Measurements from ENCODE around the gene RHBDF1.

RHBDF1 gene

DNA sequence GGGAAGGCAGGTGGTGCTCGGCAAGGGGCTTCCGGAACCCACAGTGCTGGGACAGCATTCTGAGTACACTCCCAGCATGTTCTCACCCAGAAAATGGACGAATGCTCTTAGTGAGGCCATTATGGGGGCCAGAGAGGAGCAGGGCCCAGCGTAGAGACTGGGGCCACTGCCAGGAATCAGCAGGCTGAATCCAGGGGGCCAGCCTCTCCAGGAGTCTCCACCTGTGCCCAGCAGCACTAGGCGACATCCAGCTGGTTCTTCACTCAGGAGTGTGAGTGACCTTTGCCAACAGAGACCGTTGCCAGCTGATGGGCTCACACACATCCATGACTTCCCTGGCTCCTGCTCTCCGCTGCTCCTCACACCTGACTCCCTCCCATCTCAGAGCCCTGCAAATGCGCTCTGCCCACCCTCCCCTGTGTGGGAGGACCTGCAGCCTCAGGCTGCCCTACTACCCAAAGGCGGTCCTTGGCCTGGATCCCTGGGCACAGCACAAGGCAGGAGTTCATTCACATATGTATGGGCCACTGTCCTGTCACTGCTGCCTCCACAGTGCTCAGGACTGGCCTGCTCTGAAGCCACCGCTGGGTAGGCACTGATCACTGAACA is 5.1 kb downstream of the RHBDF1 start:
- TF ChIP-seq TCF12 (IDR thresholded peaks at IDR 0.05; ENCODE audit: low read depth) (peak; percentile 73), TAF1 (IDR thresholded peaks at IDR 0.05; ENCODE audit: low read depth) (no peak), CREB1 (IDR thresholded peaks at IDR 0.05; ENCODE audit: low read depth) (no peak), NFIC (IDR thresholded peaks at IDR 0.05) (peak; percentile 52)

- TF ChIP-seq TCF12 (IDR thresholded peaks at IDR 0.05; ENCODE audit: low read depth) (no peak), EGR1 (IDR thresholded peaks at IDR 0.05) (no peak), TAF1 (IDR thresholded peaks at IDR 0.05; ENCODE audit: low read depth) (no peak), CREB1 (IDR thresholded peaks at IDR 0.05; ENCODE audit: low read depth) (no peak), TEAD4 (IDR thresholded peaks at IDR 0.05) (no peak), CEBPB (IDR thresholded peaks at IDR 0.05) (no peak), EP300 (IDR thresholded peaks at IDR 0.05; ENCODE audit: borderline replicate concordance) (no peak), YY1 (IDR thresholded peaks at IDR 0.05; ENCODE audit: low read depth) (no peak), NFIC (IDR thresholded peaks at IDR 0.05) (no peak)
- TF ChIP-seq, protein P1, sequence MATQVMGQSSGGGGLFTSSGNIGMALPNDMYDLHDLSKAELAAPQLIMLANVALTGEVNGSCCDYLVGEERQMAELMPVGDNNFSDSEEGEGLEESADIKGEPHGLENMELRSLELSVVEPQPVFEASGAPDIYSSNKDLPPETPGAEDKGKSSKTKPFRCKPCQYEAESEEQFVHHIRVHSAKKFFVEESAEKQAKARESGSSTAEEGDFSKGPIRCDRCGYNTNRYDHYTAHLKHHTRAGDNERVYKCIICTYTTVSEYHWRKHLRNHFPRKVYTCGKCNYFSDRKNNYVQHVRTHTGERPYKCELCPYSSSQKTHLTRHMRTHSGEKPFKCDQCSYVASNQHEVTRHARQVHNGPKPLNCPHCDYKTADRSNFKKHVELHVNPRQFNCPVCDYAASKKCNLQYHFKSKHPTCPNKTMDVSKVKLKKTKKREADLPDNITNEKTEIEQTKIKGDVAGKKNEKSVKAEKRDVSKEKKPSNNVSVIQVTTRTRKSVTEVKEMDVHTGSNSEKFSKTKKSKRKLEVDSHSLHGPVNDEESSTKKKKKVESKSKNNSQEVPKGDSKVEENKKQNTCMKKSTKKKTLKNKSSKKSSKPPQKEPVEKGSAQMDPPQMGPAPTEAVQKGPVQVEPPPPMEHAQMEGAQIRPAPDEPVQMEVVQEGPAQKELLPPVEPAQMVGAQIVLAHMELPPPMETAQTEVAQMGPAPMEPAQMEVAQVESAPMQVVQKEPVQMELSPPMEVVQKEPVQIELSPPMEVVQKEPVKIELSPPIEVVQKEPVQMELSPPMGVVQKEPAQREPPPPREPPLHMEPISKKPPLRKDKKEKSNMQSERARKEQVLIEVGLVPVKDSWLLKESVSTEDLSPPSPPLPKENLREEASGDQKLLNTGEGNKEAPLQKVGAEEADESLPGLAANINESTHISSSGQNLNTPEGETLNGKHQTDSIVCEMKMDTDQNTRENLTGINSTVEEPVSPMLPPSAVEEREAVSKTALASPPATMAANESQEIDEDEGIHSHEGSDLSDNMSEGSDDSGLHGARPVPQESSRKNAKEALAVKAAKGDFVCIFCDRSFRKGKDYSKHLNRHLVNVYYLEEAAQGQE (IDR thresholded peaks at IDR 0.05; ENCODE audit: low read depth): no peak
Observed at GRCh38 chr16:66309-67182, 5.9 kb downstream of the RHBDF1 start.

- TF ChIP-seq CEBPB (IDR thresholded peaks at IDR 0.05) (no peak), RAD21 (IDR thresholded peaks at IDR 0.05; ENCODE audit: low read depth) (peak; percentile 98), EP300 (IDR thresholded peaks at IDR 0.05; ENCODE audit: borderline replicate concordance) (no peak), CREB1 (IDR thresholded peaks at IDR 0.05; ENCODE audit: low read depth) (no peak), TAF1 (IDR thresholded peaks at IDR 0.05; ENCODE audit: low read depth) (no peak), MAX (IDR thresholded peaks at IDR 0.05) (peak; percentile 26; the same call in 1 of the 2 replicates), FOXM1 (IDR thresholded peaks at IDR 0.05; ENCODE audit: borderline replicate concordance, low read depth) (no peak), NFIC (IDR thresholded peaks at IDR 0.05) (no peak), EGR1 (IDR thresholded peaks at IDR 0.05) (no peak), TCF12 (IDR thresholded peaks at IDR 0.05; ENCODE audit: low read depth) (no peak), YY1 (IDR thresholded peaks at IDR 0.05; ENCODE audit: low read depth) (no peak)
- TF ChIP-seq, protein P1 (IDR thresholded peaks at IDR 0.05; ENCODE audit: low read depth): no peak
Observed at GRCh38 chr16:65745-66144, 6.7 kb downstream of the RHBDF1 start.

DNA sequence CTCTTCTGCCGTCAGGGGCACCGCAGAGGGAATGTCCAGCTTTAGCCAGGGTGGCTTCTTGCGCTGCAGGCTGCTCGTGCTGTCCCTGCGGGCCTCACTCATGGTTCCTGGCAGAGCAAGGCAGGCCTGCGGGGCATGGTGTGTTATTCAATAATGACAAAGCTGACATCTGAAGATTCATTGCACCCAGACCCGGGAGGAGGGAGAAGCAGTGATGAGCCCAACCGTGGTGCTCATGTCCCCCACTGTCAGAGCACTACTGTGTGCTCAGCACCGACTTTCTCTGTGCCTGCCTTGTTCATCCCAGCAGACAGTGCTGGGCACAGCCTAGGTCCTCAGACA is 7.5 kb downstream of the RHBDF1 start:
- TF ChIP-seq FOXM1 (IDR thresholded peaks at IDR 0.05; ENCODE audit: borderline replicate concordance, low read depth) (no peak), TAF1 (IDR thresholded peaks at IDR 0.05; ENCODE audit: low read depth) (no peak), EGR1 (IDR thresholded peaks at IDR 0.05) (no peak), TEAD4 (IDR thresholded peaks at IDR 0.05) (no peak), CEBPB (IDR thresholded peaks at IDR 0.05) (no peak), NFIC (IDR thresholded peaks at IDR 0.05) (no peak), TCF12 (IDR thresholded peaks at IDR 0.05; ENCODE audit: low read depth) (no peak), EP300 (IDR thresholded peaks at IDR 0.05; ENCODE audit: borderline replicate concordance) (no peak), ZBTB7A (IDR thresholded peaks at IDR 0.05; ENCODE audit: low read depth) (no peak), YY1 (IDR thresholded peaks at IDR 0.05; ENCODE audit: low read depth) (no peak)
- TF ChIP-seq, protein P2, sequence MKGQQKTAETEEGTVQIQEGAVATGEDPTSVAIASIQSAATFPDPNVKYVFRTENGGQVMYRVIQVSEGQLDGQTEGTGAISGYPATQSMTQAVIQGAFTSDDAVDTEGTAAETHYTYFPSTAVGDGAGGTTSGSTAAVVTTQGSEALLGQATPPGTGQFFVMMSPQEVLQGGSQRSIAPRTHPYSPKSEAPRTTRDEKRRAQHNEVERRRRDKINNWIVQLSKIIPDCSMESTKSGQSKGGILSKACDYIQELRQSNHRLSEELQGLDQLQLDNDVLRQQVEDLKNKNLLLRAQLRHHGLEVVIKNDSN (IDR thresholded peaks at IDR 0.05): no peak
- TF ChIP-seq, protein P1 (IDR thresholded peaks at IDR 0.05; ENCODE audit: low read depth): no peak
